Measurements from ENCODE around the gene KCNK3.

KCNK3 gene

GRCh38 chr2:26765475-26766200 lies 73.1 kb downstream of the KCNK3 start:
- H3K4me3 ChIP-seq (replicated peaks; ENCODE audit: insufficient read depth, low read length) = no peak overlapping the region
- no peak overlapping the region for H3K27ac ChIP-seq (replicated peaks)
- peaks cover 2% of the 10 kb centered on the region for H3K27me3 ChIP-seq (ENCODE audit: insufficient read depth, poor library complexity, severe bottlenecking)
- TF ChIP-seq CTCF (IDR thresholded peaks at IDR 0.05; ENCODE audit: insufficient read depth, low read length) (no peak), POLR2AphosphoS5 (IDR thresholded peaks at IDR 0.05; ENCODE audit: low read depth) (no peak), SPI1 (IDR thresholded peaks at IDR 0.05; ENCODE audit: borderline replicate concordance, low read depth) (no peak), GABPA (IDR thresholded peaks at IDR 0.05; ENCODE audit: low read depth) (no peak), REST (IDR thresholded peaks at IDR 0.05; ENCODE audit: insufficient replicate concordance, low read depth) (no peak)
- DNase-seq (ENCODE audit: low read depth in 1 of 2, low spot score in 1 of 2) = no peak

- TF ChIP-seq REST (IDR thresholded peaks at IDR 0.05; ENCODE audit: insufficient replicate concordance, low read depth) (no peak), SPI1 (IDR thresholded peaks at IDR 0.05; ENCODE audit: borderline replicate concordance, low read depth) (no peak), POLR2AphosphoS5 (IDR thresholded peaks at IDR 0.05; ENCODE audit: low read depth) (no peak), GABPA (IDR thresholded peaks at IDR 0.05; ENCODE audit: low read depth) (no peak), CTCF (IDR thresholded peaks at IDR 0.05; ENCODE audit: insufficient read depth, low read length) (no peak)
- no peak for DNase-seq (ENCODE audit: low read depth in 1 of 2, low spot score in 1 of 2)
- H3K27ac ChIP-seq (replicated peaks) = no peak overlapping the region
- no peak overlapping the region for H3K4me3 ChIP-seq (replicated peaks; ENCODE audit: insufficient read depth, low read length)
- peaks cover 2% of the 10 kb centered on the region for H3K27me3 ChIP-seq (ENCODE audit: insufficient read depth, poor library complexity, severe bottlenecking)
These were observed 74.6 kb downstream of the KCNK3 start for GRCh38 chr2:26767129-26767528.

GRCh38 chr2:26767894-26768487 lies 75.5 kb downstream of the KCNK3 start:
- no peak overlapping the region for H3K27ac ChIP-seq (replicated peaks)
- DNase-seq (ENCODE audit: low read depth in 1 of 2, low spot score in 1 of 2) = no peak
- TF ChIP-seq SPI1 (IDR thresholded peaks at IDR 0.05; ENCODE audit: borderline replicate concordance, low read depth) = no peak
- TF ChIP-seq POLR2AphosphoS5 (IDR thresholded peaks at IDR 0.05; ENCODE audit: low read depth) = no peak
- TF ChIP-seq GABPA (IDR thresholded peaks at IDR 0.05; ENCODE audit: low read depth) = no peak
- no peak for TF ChIP-seq CTCF (IDR thresholded peaks at IDR 0.05; ENCODE audit: insufficient read depth, low read length)
- no peak for TF ChIP-seq REST (IDR thresholded peaks at IDR 0.05; ENCODE audit: insufficient replicate concordance, low read depth)
- peaks cover 2% of the 10 kb centered on the region for H3K27me3 ChIP-seq (ENCODE audit: insufficient read depth, poor library complexity, severe bottlenecking)
- H3K4me3 ChIP-seq (replicated peaks; ENCODE audit: insufficient read depth, low read length) = no peak overlapping the region

Measured in HL-60 (cell line).